ENCODE data around the gene IFT52.

DNA sequence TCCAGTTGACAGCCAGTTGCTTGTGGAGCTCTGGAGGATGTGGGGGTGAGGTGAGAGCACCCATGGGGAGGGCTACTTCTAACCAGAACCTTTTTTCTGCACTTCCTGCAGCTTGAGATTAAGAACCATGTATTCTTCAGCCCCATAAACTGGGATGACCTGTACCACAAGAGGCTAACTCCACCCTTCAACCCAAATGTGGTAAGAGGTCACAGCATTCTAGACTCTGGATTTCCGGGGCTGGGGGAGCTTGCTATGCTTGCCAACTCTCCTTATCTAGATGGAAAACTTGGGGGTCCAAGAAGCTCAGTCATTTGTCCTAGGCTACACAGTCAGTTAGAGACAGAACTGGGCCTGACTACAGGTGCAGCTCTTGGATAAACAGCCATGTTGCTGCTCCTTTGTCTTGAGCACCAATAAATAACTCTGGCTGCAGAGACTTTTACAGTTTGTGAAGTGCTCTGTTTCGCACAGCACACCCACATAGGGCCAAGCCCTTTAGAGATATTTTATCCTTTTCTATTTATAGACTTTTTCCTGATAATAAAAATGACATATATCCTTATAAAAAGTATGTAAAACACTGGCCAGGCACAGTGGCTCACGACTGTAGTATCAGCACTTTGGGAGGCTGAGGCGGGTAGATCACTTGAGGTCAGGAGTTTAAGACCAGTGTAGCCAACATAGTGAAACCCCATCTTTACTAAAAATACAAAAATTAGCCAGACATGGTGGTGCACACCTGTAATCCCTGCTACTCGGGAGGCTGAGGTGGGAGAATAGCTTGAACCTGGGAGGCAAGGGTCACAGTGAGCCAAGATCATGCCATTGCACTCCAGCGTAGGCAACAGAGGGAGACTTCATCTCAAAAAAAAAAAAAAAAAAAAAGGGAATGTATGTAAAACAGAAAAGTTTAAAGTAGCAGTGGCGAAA, 10.6 kb upstream of the IFT52 start:
- TF ChIP-seq, protein P1, sequence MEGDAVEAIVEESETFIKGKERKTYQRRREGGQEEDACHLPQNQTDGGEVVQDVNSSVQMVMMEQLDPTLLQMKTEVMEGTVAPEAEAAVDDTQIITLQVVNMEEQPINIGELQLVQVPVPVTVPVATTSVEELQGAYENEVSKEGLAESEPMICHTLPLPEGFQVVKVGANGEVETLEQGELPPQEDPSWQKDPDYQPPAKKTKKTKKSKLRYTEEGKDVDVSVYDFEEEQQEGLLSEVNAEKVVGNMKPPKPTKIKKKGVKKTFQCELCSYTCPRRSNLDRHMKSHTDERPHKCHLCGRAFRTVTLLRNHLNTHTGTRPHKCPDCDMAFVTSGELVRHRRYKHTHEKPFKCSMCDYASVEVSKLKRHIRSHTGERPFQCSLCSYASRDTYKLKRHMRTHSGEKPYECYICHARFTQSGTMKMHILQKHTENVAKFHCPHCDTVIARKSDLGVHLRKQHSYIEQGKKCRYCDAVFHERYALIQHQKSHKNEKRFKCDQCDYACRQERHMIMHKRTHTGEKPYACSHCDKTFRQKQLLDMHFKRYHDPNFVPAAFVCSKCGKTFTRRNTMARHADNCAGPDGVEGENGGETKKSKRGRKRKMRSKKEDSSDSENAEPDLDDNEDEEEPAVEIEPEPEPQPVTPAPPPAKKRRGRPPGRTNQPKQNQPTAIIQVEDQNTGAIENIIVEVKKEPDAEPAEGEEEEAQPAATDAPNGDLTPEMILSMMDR (conservative IDR thresholded peaks at IDR 0.05): no peak
- no peak for TF ChIP-seq EZH2 (IDR thresholded peaks at IDR 0.05; ENCODE audit: low read depth)

Measured in PC-9 (cell line).